Ishikawa (cell line): ENCODE measurements around the gene LRRC18.

ENCODE experiments used
- CEBPB ChIP-seq: IDR thresholded peaks from 2 replicates; pipeline ENCODE4 v1.6.1; 2012
- CREB1 ChIP-seq: IDR thresholded peaks from 2 replicates; pipeline ENCODE4 v1.6.1; 2012; ENCODE audit warnings: low read depth
- EGR1 ChIP-seq: IDR thresholded peaks from 2 replicates; pipeline ENCODE4 v1.6.1; 2012
- EP300 ChIP-seq: IDR thresholded peaks from 2 replicates; pipeline ENCODE4 v1.6.1; 2012; ENCODE audit warnings: borderline replicate concordance
- FOXM1 ChIP-seq: IDR thresholded peaks from 2 replicates; pipeline ENCODE4 v1.6.1; 2012; ENCODE audit warnings: low read depth, borderline replicate concordance
- MAX ChIP-seq: IDR thresholded peaks from 2 replicates; pipeline ENCODE4 v1.6.1; 2012
- NFIC ChIP-seq: IDR thresholded peaks from 2 replicates; pipeline ENCODE4 v1.6.1; 2012
- RAD21 ChIP-seq: IDR thresholded peaks from 2 replicates; pipeline ENCODE4 v1.6.1; 2012; ENCODE audit warnings: low read depth
- REST ChIP-seq: IDR thresholded peaks from 2 replicates; pipeline ENCODE4 v1.6.1; 2012; ENCODE audit warnings: low read depth, mild to moderate bottlenecking
- TAF1 ChIP-seq: IDR thresholded peaks from 2 replicates; pipeline ENCODE4 v1.6.1; 2012; ENCODE audit warnings: low read depth, mild to moderate bottlenecking
- TCF12 ChIP-seq: IDR thresholded peaks from 2 replicates; pipeline ENCODE4 v1.6.1; 2012; ENCODE audit warnings: low read depth
- TEAD4 ChIP-seq: IDR thresholded peaks from 2 replicates; pipeline ENCODE4 v1.6.1; 2012
- USF1 ChIP-seq: IDR thresholded peaks from 2 replicates; pipeline ENCODE4 v1.6.1; 2012
- YY1 ChIP-seq: IDR thresholded peaks from 2 replicates; pipeline ENCODE4 v1.6.1; 2012; ENCODE audit warnings: low read depth
- ZBTB7A ChIP-seq: IDR thresholded peaks from 2 replicates; pipeline ENCODE4 v1.6.1; 2012; ENCODE audit warnings: low read depth

Gene LRRC18

GRCh38 chr10:48901319-48901718, 38.3 kb downstream of the LRRC18 start:
- TF ChIP-seq MAX (no peak), FOXM1 (no peak), TEAD4 (no peak), RAD21 (no peak)

GRCh38 chr10:48900371-48900801, 39.3 kb downstream of the LRRC18 start:
- TF ChIP-seq CEBPB: no peak
- TF ChIP-seq NFIC: no peak
- no peak for TF ChIP-seq REST
- TF ChIP-seq TAF1: no peak
- no peak for TF ChIP-seq TEAD4
- no peak for TF ChIP-seq CREB1
- no peak for TF ChIP-seq YY1
- no peak for TF ChIP-seq RAD21
- TF ChIP-seq USF1: no peak

- no peak for TF ChIP-seq TEAD4
- TF ChIP-seq USF1: no peak
- TF ChIP-seq CREB1: no peak
- TF ChIP-seq ZBTB7A: no peak
Observed at GRCh38 chr10:48899781-48900180, 39.9 kb downstream of the LRRC18 start.

- TF ChIP-seq EGR1 (no peak), TAF1 (no peak), TCF12 (no peak), NFIC (no peak), TEAD4 (no peak), FOXM1 (no peak), MAX (no peak), RAD21 (no peak), CEBPB (no peak), ZBTB7A (no peak), EP300 (no peak), USF1 (no peak)
Observed at GRCh38 chr10:48898426-48898825, 41.2 kb downstream of the LRRC18 start.

- no peak for TF ChIP-seq CREB1
- TF ChIP-seq CEBPB: no peak
- TF ChIP-seq NFIC: no peak
- no peak for TF ChIP-seq RAD21
- TF ChIP-seq MAX: no peak
- TF ChIP-seq REST: no peak
- TF ChIP-seq TEAD4: no peak
- TF ChIP-seq TCF12: no peak
- no peak for TF ChIP-seq EP300
- TF ChIP-seq EGR1: no peak
- no peak for TF ChIP-seq YY1
- TF ChIP-seq USF1: no peak
- no peak for TF ChIP-seq TAF1
- no peak for TF ChIP-seq ZBTB7A
- no peak for TF ChIP-seq FOXM1
Observed at GRCh38 chr10:48897441-48897790, 42.2 kb downstream of the LRRC18 start.
